ENCODE measurements around the gene CBARP. TPM values are rescaled to one million over a fixed set of nuclear protein-coding genes. Genes with fewer than 3 reads are reported as not detected.

CBARP gene
- total RNA-seq (2022; extraction: Qiagen RNA extraction; ENCODE audit: low read depth) = 2.7 to 4.6 TPM (median 4.4 TPM) in 5 replicates

GRCh38 chr19:1237754-1238368 lies at the start of gene CBARP:
TSS of gene CBARP (minus strand) at chr19:1238005. CDS start at chr19:1236100, 1,905 bp downstream.

GRCh38 chr19:1285737-1286360 lies 48.0 kb upstream of the CBARP start, which contains the start of gene EFNA2:
TSS of gene EFNA2 (plus strand) at chr19:1285873. CDS start at chr19:1286169, 296 bp downstream.

GRCh38 chr19:1275260-1275975 lies 37.6 kb upstream of the CBARP start, which contains the start of gene FAM174C:
TSS of gene FAM174C (plus strand) at chr19:1275530. CDS start at chr19:1275550, 20 bp downstream.

DNA sequence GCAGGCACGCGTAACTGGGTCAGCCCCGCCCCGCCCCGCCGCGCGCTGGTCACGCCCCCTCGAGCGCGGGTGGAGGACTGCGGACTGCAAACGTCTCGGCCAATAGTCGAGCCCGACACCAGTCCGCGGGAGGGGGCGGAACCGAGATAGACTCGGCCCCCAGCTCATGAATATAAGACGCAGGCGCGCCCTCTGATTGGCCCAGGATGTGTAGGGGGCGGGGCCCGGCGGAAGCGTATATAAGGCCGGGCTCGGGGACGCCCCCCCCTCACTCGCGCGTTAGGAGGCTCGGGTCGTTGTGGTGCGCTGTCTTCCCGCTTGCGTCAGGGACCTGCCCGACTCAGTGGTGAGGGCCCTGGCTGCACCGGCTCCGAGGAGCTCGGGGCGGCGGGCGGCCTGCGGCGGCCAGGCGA lies 31.3 kb upstream of the CBARP start, which contains the start of gene CIRBP:
CIRBP (plus strand) TSS at position 268 of the 413 bp plus-strand sequence. CDS start 1,602 bp downstream, outside the sequence.

DNA sequence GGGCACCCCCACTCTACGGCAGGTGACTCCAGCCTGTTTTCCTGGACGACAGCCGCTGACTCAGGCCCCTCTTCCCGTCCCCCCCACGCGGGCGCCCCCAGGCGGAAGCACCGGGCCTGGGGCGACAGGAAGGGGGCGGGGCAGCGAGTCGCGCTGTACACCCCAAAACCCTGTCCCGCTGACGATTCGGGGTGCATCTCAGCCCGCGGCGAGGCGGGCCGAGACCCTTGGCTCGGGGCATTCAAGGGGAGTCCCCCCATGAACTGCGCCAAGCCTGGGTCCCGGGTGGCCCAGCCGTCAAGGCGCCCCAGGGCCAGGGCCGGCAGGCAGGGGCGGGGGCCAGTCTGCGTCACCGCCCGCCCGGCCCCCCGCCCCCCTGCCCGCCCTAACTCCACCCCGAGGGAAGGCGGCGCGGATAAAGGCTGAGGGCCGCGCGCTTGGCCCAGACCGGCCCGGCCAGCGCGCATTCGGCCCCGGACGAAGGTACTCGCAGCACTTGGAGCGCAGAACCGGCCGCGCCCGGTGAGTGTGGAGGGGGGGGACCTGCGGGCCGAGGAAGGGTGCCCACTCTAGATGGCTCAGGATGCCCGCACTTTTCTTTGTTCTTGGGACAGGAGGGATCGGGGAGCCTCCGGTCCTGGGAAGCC lies 10.5 kb upstream of the CBARP start, which contains the start of gene MIDN:
MIDN (plus strand) TSS at position 445 of the 647 bp plus-strand sequence. CDS start 1,714 bp downstream, outside the sequence.

DNA sequence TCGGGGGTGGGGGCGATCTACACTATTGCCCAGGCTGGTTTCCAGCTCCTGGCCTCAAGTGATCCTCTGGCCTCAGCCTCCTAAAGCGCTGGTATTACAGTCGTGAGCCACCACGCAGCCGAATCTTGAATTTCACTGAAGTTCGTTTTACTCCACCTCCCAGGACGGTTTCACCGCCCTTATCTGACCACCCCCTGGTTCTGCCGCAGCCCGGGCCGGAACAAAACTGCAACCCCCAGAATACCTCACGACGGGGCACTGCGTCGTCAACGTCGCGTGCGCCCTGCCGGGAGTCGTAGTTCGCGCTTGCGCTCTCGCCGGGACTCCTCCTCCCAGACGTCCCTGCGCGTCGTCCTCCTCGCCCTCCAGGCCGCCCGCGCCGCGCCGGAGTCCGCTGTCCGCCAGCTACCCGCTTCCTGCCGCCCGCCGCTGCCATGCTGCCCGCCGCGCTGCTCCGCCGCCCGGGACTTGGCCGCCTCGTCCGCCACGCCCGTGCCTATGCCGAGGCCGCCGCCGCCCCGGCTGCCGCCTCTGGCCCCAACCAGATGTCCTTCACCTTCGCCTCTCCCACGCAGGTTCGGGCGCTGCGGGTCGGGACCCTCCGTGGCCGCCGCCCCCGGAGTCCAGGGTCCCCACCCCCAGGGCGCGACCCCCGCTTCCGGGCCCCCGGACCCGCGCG lies 3.8 kb upstream of the CBARP start, which contains the start of gene ATP5F1D:
ATP5F1D (plus strand) TSS at position 335 of the 679 bp plus-strand sequence; CDS start at position 435, 100 bp downstream.

DNA sequence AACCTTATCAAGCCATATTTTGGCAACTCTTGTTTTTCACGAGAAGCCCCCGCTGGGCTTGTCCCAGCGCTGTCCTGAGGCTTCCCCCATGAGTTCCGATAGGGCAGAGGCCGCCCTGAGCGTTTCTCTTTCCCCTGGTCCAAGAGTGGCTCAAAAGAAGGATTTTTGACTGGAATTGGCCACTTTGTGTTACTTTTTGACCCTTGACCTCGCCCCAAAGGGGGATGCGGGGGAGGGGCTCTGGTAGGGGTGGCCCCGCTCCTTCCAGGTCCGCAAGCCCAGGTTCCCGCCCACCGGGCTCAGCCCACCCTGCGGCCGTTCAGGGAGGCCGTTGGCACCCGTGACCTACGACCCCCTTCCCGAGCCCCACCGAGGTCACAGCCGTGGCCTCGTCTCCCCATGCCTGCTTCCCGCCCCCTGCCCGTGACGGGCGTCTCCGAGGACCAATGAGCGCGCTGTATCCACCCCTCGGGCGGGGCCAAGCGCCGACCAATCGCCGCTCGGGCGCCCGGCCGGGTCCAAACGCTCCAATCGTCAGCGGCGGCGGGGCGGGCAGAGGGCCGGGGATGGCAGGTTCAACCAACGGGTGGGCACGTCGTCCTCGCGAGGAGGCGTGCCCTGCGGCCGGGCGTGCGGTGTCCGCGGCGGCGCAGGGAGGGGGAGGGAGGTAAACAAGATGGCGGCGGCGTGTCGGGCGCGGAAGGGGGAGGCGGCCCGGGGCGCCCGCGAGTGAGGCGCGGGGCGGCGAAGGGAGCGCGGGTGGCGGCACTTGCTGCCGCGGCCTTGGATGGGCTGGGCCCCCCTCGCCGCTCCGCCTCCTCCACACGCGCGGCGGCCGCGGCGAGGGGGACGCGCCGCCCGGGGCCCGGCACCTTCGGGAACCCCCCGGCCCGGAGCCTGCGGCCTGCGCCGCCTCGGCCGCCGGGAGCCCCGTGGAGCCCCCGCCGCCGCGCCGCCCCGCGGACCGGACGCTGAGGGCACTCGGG lies 32.4 kb downstream of the CBARP start, which contains the start of gene STK11:
STK11 (plus strand) TSS at position 665 of the 986 bp plus-strand sequence. CDS start 1,136 bp downstream, outside the sequence.

Other genes with a start within 250 kb of the CBARP start
- 1.3 to 3.1 TPM (median 2.6 TPM) in 5 replicates for gene GRIN3B, start 237.6 kb downstream of the CBARP start, total RNA-seq (2022; extraction: Qiagen RNA extraction; ENCODE audit: low read depth)
- gene TMEM259, start 216.9 kb downstream of the CBARP start, total RNA-seq (2022; extraction: Qiagen RNA extraction; ENCODE audit: low read depth) = 72.1 to 118 TPM (median 104 TPM) in 5 replicates
- not detected in 5 replicates for gene RNU6-2, start 216.5 kb downstream of the CBARP start, total RNA-seq (2022; extraction: Qiagen RNA extraction; ENCODE audit: low read depth)
- gene CNN2, start 211.4 kb downstream of the CBARP start, total RNA-seq (2022; extraction: Qiagen RNA extraction; ENCODE audit: low read depth) = 48.1 to 59.4 TPM (median 53.7 TPM) in 5 replicates
- 5.8 to 11.0 TPM (median 7.6 TPM) in 5 replicates for gene ABCA7, start 197.9 kb downstream of the CBARP start, total RNA-seq (2022; extraction: Qiagen RNA extraction; ENCODE audit: low read depth)
- gene ARHGAP45, start 170.8 kb downstream of the CBARP start, total RNA-seq (2022; extraction: Qiagen RNA extraction; ENCODE audit: low read depth) = 1.8 to 2.2 TPM (median 2.0 TPM) in 5 replicates
- 175 to 251 TPM (median 234 TPM) in 5 replicates for gene POLR2E, start 142.6 kb downstream of the CBARP start, total RNA-seq (2022; extraction: Qiagen RNA extraction; ENCODE audit: low read depth)
- gene GPX4, start 134.0 kb downstream of the CBARP start, total RNA-seq (2022; extraction: Qiagen RNA extraction; ENCODE audit: low read depth) = 387 to 508 TPM (median 482 TPM) in 5 replicates
- 31.9 to 52.8 TPM (median 46.5 TPM) in 5 replicates for gene SBNO2, start 63.7 kb downstream of the CBARP start, total RNA-seq (2022; extraction: Qiagen RNA extraction; ENCODE audit: low read depth)
- gene STK11, start 32.2 kb downstream of the CBARP start, total RNA-seq (2022; extraction: Qiagen RNA extraction; ENCODE audit: low read depth) = 38.1 to 41.5 TPM (median 39.5 TPM) in 5 replicates
- gene ATP5F1D, start 3.7 kb upstream of the CBARP start, total RNA-seq (2022; extraction: Qiagen RNA extraction; ENCODE audit: low read depth) = 82.0 to 171 TPM (median 161 TPM) in 5 replicates
- 40.2 to 50.8 TPM (median 42.4 TPM) in 5 replicates for gene MIDN, start 10.6 kb upstream of the CBARP start, total RNA-seq (2022; extraction: Qiagen RNA extraction; ENCODE audit: low read depth)
- gene CIRBP, start 31.3 kb upstream of the CBARP start, total RNA-seq (2022; extraction: Qiagen RNA extraction; ENCODE audit: low read depth) = 84.4 to 193 TPM (median 96.4 TPM) in 5 replicates
- 46.2 to 97.9 TPM (median 81.9 TPM) in 5 replicates for gene FAM174C, start 37.5 kb upstream of the CBARP start, total RNA-seq (2022; extraction: Qiagen RNA extraction; ENCODE audit: low read depth)
- gene EFNA2, start 47.9 kb upstream of the CBARP start, total RNA-seq (2022; extraction: Qiagen RNA extraction; ENCODE audit: low read depth) = 0.98 to 2.3 TPM (median 1.7 TPM) in 5 replicates
- gene NDUFS7, start 145.9 kb upstream of the CBARP start, total RNA-seq (2022; extraction: Qiagen RNA extraction; ENCODE audit: low read depth) = 69.3 to 82.1 TPM (median 71.5 TPM) in 5 replicates
- gene GAMT, start 163.5 kb upstream of the CBARP start, total RNA-seq (2022; extraction: Qiagen RNA extraction; ENCODE audit: low read depth) = 22.6 to 42.2 TPM (median 39.2 TPM) in 5 replicates
- 80.7 to 112 TPM (median 102 TPM) in 5 replicates for gene DAZAP1, start 169.6 kb upstream of the CBARP start, total RNA-seq (2022; extraction: Qiagen RNA extraction; ENCODE audit: low read depth)
- gene RPS15, start 200.4 kb upstream of the CBARP start, total RNA-seq (2022; extraction: Qiagen RNA extraction; ENCODE audit: low read depth) = 1,399 to 2,023 TPM (median 1,902 TPM) in 5 replicates
- gene APC2, start 212.1 kb upstream of the CBARP start, total RNA-seq (2022; extraction: Qiagen RNA extraction; ENCODE audit: low read depth) = 1.3 to 2.0 TPM (median 1.7 TPM) in 5 replicates
- gene C19orf25, start 241.2 kb upstream of the CBARP start, total RNA-seq (2022; extraction: Qiagen RNA extraction; ENCODE audit: low read depth) = 9.6 to 21.2 TPM (median 17.2 TPM) in 5 replicates